Measurements from ENCODE around the gene MAG.

DNA sequence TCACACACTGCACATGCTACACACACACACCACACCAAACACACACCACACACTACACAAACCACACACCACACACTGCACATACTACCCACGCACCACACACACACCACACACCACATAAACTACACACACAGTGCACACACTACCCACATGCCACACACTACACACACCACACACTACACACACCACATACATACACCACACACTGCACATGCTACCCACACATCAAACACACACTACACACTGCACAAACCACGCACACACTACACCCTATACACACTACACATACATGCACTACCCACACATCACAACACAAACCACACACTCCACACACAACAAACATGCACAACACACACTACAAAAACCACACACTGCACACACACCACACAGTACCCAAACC, 6.0 kb downstream of the MAG start:
- TF ChIP-seq, protein P1, sequence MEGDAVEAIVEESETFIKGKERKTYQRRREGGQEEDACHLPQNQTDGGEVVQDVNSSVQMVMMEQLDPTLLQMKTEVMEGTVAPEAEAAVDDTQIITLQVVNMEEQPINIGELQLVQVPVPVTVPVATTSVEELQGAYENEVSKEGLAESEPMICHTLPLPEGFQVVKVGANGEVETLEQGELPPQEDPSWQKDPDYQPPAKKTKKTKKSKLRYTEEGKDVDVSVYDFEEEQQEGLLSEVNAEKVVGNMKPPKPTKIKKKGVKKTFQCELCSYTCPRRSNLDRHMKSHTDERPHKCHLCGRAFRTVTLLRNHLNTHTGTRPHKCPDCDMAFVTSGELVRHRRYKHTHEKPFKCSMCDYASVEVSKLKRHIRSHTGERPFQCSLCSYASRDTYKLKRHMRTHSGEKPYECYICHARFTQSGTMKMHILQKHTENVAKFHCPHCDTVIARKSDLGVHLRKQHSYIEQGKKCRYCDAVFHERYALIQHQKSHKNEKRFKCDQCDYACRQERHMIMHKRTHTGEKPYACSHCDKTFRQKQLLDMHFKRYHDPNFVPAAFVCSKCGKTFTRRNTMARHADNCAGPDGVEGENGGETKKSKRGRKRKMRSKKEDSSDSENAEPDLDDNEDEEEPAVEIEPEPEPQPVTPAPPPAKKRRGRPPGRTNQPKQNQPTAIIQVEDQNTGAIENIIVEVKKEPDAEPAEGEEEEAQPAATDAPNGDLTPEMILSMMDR (conservative IDR thresholded peaks at IDR 0.05; ENCODE audit: low read length), result no peak
- TF ChIP-seq EZH2phosphoT487 (IDR thresholded peaks at IDR 0.05; ENCODE audit: borderline replicate concordance), result no peak
